ENCODE data around the gene TMEM30A.
A peak's percentile ranks its signal among the peaks of the same experiment; 100 is the strongest.

Gene TMEM30A

GRCh38 chr6:75208298-75209183 lies 76.1 kb downstream of the TMEM30A start:
- H3K27me3 ChIP-seq (ENCODE audit: insufficient read depth, low read length, poor library complexity) = no peaks in the 10 kb centered on the region
- no peak overlapping the region for H3K9ac ChIP-seq (ENCODE audit: low read depth, low read length)
- H3K27ac ChIP-seq (ENCODE audit: low read length) = no peak overlapping the region
- peak; percentile 75 for DNase-seq
- no peak overlapping the region for H3K4me2 ChIP-seq (ENCODE audit: insufficient read depth, low read length)
- H3K9me3 ChIP-seq (ENCODE audit: insufficient read depth, low read length, severe bottlenecking) = no peaks in the 10 kb centered on the region
- peak; percentile 95 for TF ChIP-seq CTCF (IDR thresholded peaks at IDR 0.05; ENCODE audit: borderline replicate concordance, extremely low read depth, low read length, poor library complexity, severe bottlenecking)
- TF ChIP-seq EZH2 (IDR thresholded peaks at IDR 0.05; ENCODE audit: borderline replicate concordance, low read depth, low read length, severe bottlenecking) = no peak
- H4K20me1 ChIP-seq (ENCODE audit: insufficient read depth, low read length) = no peaks in the 10 kb centered on the region
- H2AFZ ChIP-seq (ENCODE audit: low read depth, low read length) = no peak overlapping the region
- peak; percentile 96 for ATAC-seq (ENCODE audit: insufficient read depth, low read depth)
- H3K4me1 ChIP-seq (ENCODE audit: insufficient read depth, low read length) = no peaks in the 10 kb centered on the region
- no peak overlapping the region for H3K4me3 ChIP-seq (ENCODE audit: low read depth in 1 of 2, low read length in 2 of 2)
- H3K79me2 ChIP-seq (ENCODE audit: insufficient read depth, low read length) = no peaks in the 10 kb centered on the region
- no peaks in the 10 kb centered on the region for H3K36me3 ChIP-seq (ENCODE audit: insufficient read depth, low read length)

DNA sequence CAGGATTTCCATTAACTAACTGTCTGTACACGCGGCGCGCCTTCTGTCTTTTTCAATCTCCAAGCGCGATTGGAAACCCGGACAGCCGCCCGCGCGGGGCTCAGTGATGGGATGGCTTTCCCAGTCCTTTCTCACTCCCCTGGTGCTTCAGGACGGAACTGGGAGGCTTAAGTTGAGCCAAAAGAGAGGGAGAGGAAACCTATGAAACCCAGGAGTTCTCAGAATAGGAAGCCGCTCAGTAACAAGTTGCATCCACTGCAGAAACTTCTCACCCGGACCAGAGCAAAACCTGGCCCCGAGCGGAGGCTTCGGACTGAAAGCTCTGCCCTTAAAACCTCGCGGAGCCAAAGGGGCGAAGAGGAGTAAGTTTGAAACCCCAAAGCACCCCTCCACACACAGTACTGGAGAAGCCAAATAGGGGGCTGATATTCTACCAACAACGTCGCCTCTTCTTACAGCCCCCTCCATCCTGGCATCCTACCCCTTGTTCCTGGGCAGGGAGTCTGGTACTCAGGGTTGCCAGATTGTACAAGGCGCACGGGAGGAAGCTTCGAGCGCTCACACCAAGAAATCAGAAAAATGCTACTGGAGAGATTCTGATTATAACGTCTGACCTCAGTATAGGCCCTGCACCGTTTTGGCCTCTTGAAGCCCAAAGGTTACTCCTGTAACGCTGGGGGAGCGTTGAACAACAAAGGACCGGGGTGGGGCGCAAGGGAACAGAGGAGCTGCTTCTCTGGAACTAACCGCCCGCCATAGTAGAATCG lies 77.8 kb downstream of the TMEM30A start:
- no peak overlapping the region for H3K9ac ChIP-seq (ENCODE audit: low read depth, low read length)

DNA sequence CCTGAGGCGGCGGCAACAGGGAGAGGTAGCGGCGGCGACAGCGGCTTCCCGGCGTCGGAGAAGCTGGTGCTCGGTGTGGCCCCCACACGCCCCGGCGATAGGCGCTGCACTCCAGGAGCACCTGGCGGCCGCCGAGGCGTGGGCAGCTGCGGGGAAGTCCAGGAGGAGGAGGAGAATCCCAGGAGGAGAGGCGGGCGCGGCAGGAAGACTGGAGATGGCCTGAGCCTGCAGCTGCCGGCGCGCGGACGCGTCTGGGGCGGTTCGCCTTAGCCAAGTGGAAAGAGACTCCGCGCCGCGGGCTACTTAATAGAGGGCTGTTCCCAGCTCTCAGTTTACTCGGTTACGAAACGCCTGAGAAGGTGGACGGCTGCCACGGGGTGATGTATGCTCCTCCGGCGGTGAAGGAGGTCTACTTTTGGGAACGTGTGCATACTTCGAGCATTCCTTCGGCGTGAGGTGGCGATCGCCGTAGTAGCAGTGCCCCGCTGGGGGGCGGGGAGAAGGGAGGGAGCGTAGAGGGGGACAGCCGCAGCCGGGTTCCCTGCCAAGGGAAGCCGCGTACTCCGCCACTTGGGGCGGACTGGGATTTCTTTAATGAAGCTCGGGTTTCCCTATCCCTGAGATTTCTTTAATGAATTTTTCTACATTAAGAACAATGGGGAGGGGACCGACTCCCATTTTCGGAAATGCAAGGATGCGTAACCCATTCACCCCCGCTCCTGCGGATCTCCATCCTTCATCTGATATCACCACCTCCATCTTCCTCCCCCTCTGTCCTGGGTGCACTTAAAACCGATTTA lies 78.6 kb downstream of the TMEM30A start, which contains the start of gene COL12A1:
TSS of gene COL12A1 (minus strand) at position 278 of the 800 bp plus-strand sequence. CDS start 3,261 bp downstream, outside the sequence.
- no peaks in the 10 kb centered on the region for H3K79me2 ChIP-seq (ENCODE audit: insufficient read depth, low read length)
- DNase-seq (no peak), ATAC-seq (ENCODE audit: insufficient read depth, low read depth) (no peak)
- H3K9ac ChIP-seq (ENCODE audit: low read depth, low read length) = no peak within 1 kb of the TSS
- no peaks in the 10 kb centered on the region for H3K36me3 ChIP-seq (ENCODE audit: insufficient read depth, low read length)
- no peak within 1 kb of the TSS for H3K27ac ChIP-seq (ENCODE audit: low read length)
- H2AFZ ChIP-seq (ENCODE audit: low read depth, low read length) = no peak within 1 kb of the TSS
- H3K27me3 ChIP-seq (ENCODE audit: insufficient read depth, low read length, poor library complexity) = no peaks in the 10 kb centered on the region
- no peaks in the 10 kb centered on the region for H3K4me1 ChIP-seq (ENCODE audit: insufficient read depth, low read length)
- no peaks in the 10 kb centered on the region for H4K20me1 ChIP-seq (ENCODE audit: insufficient read depth, low read length)
- TF ChIP-seq EZH2 (IDR thresholded peaks at IDR 0.05; ENCODE audit: borderline replicate concordance, low read depth, low read length, severe bottlenecking) = no peak
- TF ChIP-seq CTCF (IDR thresholded peaks at IDR 0.05; ENCODE audit: borderline replicate concordance, extremely low read depth, low read length, poor library complexity, severe bottlenecking) = no peak
- no peaks in the 10 kb centered on the region for H3K9me3 ChIP-seq (ENCODE audit: insufficient read depth, low read length, severe bottlenecking)
- no peak within 1 kb of the TSS for H3K4me2 ChIP-seq (ENCODE audit: insufficient read depth, low read length)
- no peak within 1 kb of the TSS for H3K4me3 ChIP-seq (ENCODE audit: low read depth in 1 of 2, low read length in 2 of 2)

More for the DNA sequence above, 77.8 kb downstream of the TMEM30A start:
- no peaks in the 10 kb centered on the region for H3K36me3 ChIP-seq (ENCODE audit: insufficient read depth, low read length)
- DNase-seq = no peak
- H3K27me3 ChIP-seq (ENCODE audit: insufficient read depth, low read length, poor library complexity) = no peaks in the 10 kb centered on the region
- TF ChIP-seq CTCF (IDR thresholded peaks at IDR 0.05; ENCODE audit: borderline replicate concordance, extremely low read depth, low read length, poor library complexity, severe bottlenecking) (no peak), EZH2 (IDR thresholded peaks at IDR 0.05; ENCODE audit: borderline replicate concordance, low read depth, low read length, severe bottlenecking) (no peak)
- no peak overlapping the region for H3K4me2 ChIP-seq (ENCODE audit: insufficient read depth, low read length)
- no peaks in the 10 kb centered on the region for H3K79me2 ChIP-seq (ENCODE audit: insufficient read depth, low read length)
- no peak overlapping the region for H3K4me3 ChIP-seq (ENCODE audit: low read depth in 1 of 2, low read length in 2 of 2)
- H3K9me3 ChIP-seq (ENCODE audit: insufficient read depth, low read length, severe bottlenecking) = no peaks in the 10 kb centered on the region
- no peak overlapping the region for H2AFZ ChIP-seq (ENCODE audit: low read depth, low read length)
- no peaks in the 10 kb centered on the region for H3K4me1 ChIP-seq (ENCODE audit: insufficient read depth, low read length)
- ATAC-seq (ENCODE audit: insufficient read depth, low read depth) = no peak
- H3K27ac ChIP-seq (ENCODE audit: low read length) = no peak overlapping the region
- no peaks in the 10 kb centered on the region for H4K20me1 ChIP-seq (ENCODE audit: insufficient read depth, low read length)

All from DND-41 (cell line).